PC-3 (cell line): ENCODE data around the gene CCDC71L.

Experiments used
- EZH2phosphoT487 ChIP-seq: fragments of 300-600 bp; sonication (generic); IDR thresholded peaks from 2 replicates; pipeline ENCODE4 v1.6.1; 2018; ENCODE audit warnings: mild to moderate bottlenecking, antibody characterized with exemption, low read length, borderline replicate concordance
- TF ChIP-seq, protein P1 (sequence below): fragments of 300-600 bp; sonication (generic); conservative IDR thresholded peaks from 2 replicates; pipeline ENCODE4 v1.5.1; 2017; ENCODE audit warnings: antibody characterized with exemption, low read depth, mild to moderate bottlenecking, low read length

DNA sequence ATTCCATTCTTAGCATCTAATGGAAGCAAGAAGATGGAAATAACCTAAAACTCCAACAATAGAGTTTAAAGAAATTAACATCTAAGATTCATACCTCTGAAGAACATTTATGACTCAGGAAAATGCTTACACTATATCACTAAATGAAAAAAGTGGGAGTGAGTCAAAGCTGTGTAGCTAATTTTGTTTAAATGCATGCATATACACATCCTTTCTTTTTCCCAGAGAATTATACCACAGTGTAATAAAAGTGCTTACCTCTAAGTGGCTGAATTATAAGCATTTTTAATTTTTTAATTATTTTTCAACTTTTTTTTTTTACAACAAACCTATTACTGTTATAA lies 44.3 kb downstream of the CCDC71L start:
- TF ChIP-seq, protein P1, sequence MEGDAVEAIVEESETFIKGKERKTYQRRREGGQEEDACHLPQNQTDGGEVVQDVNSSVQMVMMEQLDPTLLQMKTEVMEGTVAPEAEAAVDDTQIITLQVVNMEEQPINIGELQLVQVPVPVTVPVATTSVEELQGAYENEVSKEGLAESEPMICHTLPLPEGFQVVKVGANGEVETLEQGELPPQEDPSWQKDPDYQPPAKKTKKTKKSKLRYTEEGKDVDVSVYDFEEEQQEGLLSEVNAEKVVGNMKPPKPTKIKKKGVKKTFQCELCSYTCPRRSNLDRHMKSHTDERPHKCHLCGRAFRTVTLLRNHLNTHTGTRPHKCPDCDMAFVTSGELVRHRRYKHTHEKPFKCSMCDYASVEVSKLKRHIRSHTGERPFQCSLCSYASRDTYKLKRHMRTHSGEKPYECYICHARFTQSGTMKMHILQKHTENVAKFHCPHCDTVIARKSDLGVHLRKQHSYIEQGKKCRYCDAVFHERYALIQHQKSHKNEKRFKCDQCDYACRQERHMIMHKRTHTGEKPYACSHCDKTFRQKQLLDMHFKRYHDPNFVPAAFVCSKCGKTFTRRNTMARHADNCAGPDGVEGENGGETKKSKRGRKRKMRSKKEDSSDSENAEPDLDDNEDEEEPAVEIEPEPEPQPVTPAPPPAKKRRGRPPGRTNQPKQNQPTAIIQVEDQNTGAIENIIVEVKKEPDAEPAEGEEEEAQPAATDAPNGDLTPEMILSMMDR, result no peak
- no peak for TF ChIP-seq EZH2phosphoT487
